Central memory CD8-positive, alpha-beta T cell (primary cell): ENCODE data around the gene PHOX2B.

Experiments
- ATAC-seq: fragments of 150-1000 bp; cut with Tn5 transposase; replicated peaks from 2 replicates; pipeline ENCODE4 v1.10.0; 2022; ENCODE audit warnings: mild to moderate bottlenecking, moderate FRiP score, moderate number of reproducible peaks; ENCODE audit not compliant: poor library complexity, severe bottlenecking; ENCODE audit errors: extremely low read depth
- DNase-seq, 2 donors: peaks; one replicate each; pipeline ENCODE4 v3.0.0; 2021; ENCODE audit warnings: low spot score in 2 of 2
- H3K27ac Mint-ChIP-seq: one replicate; pipeline ENCODE4 v1.8.0; 2022; ENCODE audit warnings: low read depth, mild to moderate bottlenecking, moderate library complexity, mixed read lengths
- H3K27me3 Mint-ChIP-seq: one replicate; pipeline ENCODE4 v1.8.0; 2022; ENCODE audit warnings: mixed read lengths
- H3K36me3 Mint-ChIP-seq: one replicate; pipeline ENCODE4 v1.8.0; 2022; ENCODE audit warnings: mild to moderate bottlenecking, moderate library complexity, mixed read lengths; ENCODE audit not compliant: insufficient read depth
- H3K4me1 Mint-ChIP-seq: one replicate; pipeline ENCODE4 v1.8.0; 2022; ENCODE audit warnings: mixed read lengths
- H3K4me3 Mint-ChIP-seq: one replicate; pipeline ENCODE4 v1.8.0; 2022; ENCODE audit warnings: mild to moderate bottlenecking, moderate library complexity, mixed read lengths
- H3K9me3 Mint-ChIP-seq: one replicate; pipeline ENCODE4 v1.8.0; 2022; ENCODE audit warnings: mixed read lengths

Gene PHOX2B

GRCh38 chr4:41757521-41758156 is 9.1 kb upstream of the PHOX2B start:
- Mint-ChIP-seq H3K9me3 (no peaks in the 10 kb centered on the region), H3K36me3 (no peaks in the 10 kb centered on the region), H3K4me1 (no peaks in the 10 kb centered on the region), H3K4me3 (no peak overlapping the region), H3K27me3 (peaks cover 59% of the 10 kb centered on the region), H3K27ac (no peak overlapping the region)
- DNase-seq (no peak), ATAC-seq (no peak)

DNA sequence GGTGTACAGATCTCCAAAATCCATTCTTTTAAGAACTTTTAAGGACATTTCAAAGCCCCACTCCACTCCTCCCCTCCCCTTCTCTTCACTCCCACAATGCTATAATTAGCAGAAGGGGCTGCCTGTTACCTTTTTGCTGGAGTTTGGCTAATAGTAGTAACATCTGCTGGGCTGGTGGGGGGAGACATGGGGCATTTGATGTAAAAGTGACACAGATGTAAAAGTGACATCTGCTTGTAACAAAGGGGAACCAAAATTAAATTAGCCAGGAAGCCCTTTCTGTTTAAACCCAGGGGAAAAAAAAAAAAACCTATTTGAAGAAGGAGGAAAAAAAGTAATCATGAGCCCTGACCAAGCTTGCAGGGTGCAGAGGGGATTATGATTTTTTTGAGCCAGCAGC is 5.4 kb upstream of the PHOX2B start:
- DNase-seq (no peak), ATAC-seq (no peak)
- H3K27ac Mint-ChIP-seq, result no peak overlapping the region
- no peaks in the 10 kb centered on the region for H3K9me3 Mint-ChIP-seq
- no peak overlapping the region for H3K4me3 Mint-ChIP-seq
- no peaks in the 10 kb centered on the region for H3K4me1 Mint-ChIP-seq
- peaks cover 74% of the 10 kb centered on the region for H3K27me3 Mint-ChIP-seq
- no peaks in the 10 kb centered on the region for H3K36me3 Mint-ChIP-seq

DNA sequence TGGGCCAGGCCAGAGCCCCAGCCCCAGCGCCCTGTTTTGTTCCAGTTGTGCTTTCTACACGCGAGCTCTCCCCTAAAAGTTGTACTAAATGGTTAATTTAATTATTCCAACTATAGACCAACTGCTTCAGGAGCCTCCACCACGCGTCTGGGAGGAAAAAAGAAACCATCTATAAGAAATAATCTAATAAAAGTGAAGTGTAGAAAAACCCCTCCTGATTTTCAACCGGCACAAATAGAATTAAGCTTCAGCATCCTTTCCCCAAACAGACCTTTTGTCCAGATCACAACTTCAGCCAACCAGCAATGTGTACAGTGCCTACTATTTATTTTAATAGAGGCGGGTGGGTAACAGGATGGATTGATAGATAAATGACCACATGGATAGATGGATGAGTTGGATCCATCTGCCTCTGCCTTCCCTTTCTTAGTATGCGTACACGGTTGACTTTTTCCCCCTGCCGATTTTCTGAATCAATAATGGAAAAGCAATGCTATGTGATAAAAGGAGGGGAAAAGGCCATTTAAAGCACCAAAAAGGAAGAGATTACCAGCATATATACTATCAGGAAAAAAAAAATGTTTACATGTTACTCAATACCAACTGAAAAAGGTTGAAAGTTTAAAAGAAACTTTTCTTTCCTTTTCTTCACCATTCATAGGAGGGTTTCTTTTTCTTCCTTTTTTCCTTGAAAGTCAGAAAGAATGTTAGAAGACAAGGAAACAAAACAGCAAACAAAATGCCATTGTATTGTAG is 3.7 kb upstream of the PHOX2B start:
- ATAC-seq, result no peak
- Mint-ChIP-seq H3K4me1 (no peaks in the 10 kb centered on the region), H3K27me3 (peaks cover 91% of the 10 kb centered on the region), H3K36me3 (no peaks in the 10 kb centered on the region), H3K9me3 (no peaks in the 10 kb centered on the region), H3K27ac (no peak overlapping the region), H3K4me3 (no peak overlapping the region)
- no peak for DNase-seq

GRCh38 chr4:41751449-41752061 is 3.0 kb upstream of the PHOX2B start:
- H3K27me3 Mint-ChIP-seq, result peaks cover 98% of the 10 kb centered on the region
- no peak overlapping the region for H3K4me3 Mint-ChIP-seq
- ATAC-seq, result no peak
- H3K36me3 Mint-ChIP-seq, result no peaks in the 10 kb centered on the region
- no peaks in the 10 kb centered on the region for H3K4me1 Mint-ChIP-seq
- H3K27ac Mint-ChIP-seq, result no peak overlapping the region
- no peak for DNase-seq
- H3K9me3 Mint-ChIP-seq, result no peaks in the 10 kb centered on the region

DNA sequence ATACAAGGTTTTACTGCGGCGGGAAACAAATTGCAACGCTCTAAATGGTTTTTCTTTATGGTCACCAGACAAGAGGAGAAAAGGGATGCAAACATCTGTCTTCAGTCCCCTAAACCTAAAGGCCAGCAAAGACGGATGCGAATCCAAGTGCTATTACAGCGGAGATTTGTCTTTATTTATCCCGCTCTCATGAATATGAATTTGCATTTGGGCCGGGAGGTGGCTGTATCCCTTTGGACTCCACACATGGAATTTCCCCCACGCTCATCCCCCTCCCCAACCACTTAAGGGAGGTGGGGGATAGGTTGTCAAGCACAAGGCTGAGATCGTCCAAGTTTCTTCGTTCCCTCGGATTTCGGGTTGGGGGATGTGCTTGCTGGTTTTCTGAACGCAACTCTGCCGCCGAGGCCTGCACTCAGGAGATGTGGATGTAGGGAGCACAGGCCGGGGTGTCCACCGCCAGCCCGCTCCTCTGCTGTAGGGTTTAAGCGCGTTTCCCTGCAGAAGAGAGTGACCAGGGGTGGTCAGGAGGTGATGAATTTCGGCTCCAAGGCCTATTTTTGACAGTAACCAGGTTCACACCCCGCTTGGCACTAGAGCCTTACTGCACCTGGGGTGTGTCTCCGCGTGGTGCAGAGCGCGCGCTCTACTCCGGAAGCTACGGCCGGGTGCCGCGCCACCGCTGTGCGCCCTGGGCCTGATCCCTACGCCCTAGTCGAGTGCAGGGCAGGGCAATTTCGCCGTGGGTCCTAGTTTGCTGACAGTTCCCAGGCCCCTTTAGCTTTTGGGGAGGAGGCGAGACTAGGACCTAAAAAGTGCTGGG is 2.3 kb upstream of the PHOX2B start:
- ATAC-seq (no peak), DNase-seq (no peak)
- H3K27me3 Mint-ChIP-seq, result peaks cover 100% of the 10 kb centered on the region
- H3K4me1 Mint-ChIP-seq, result no peaks in the 10 kb centered on the region
- no peak overlapping the region for H3K27ac Mint-ChIP-seq
- H3K36me3 Mint-ChIP-seq, result no peaks in the 10 kb centered on the region
- H3K9me3 Mint-ChIP-seq, result no peaks in the 10 kb centered on the region
- no peak overlapping the region for H3K4me3 Mint-ChIP-seq

- Mint-ChIP-seq H3K9me3 (no peaks in the 10 kb centered on the region), H3K36me3 (no peaks in the 10 kb centered on the region), H3K27ac (no peak overlapping the region), H3K4me1 (no peaks in the 10 kb centered on the region), H3K4me3 (no peak overlapping the region), H3K27me3 (peaks cover 99% of the 10 kb centered on the region)
- DNase-seq (no peak), ATAC-seq (no peak)
Measured at GRCh38 chr4:41750121-41750625, 1.6 kb upstream of the PHOX2B start.

GRCh38 chr4:41749631-41750039 is 1.1 kb upstream of the PHOX2B start:
- Mint-ChIP-seq H3K27me3 (peaks cover 99% of the 10 kb centered on the region), H3K9me3 (peaks cover under 1% of the 10 kb centered on the region), H3K4me1 (no peaks in the 10 kb centered on the region), H3K36me3 (no peaks in the 10 kb centered on the region), H3K4me3 (no peak overlapping the region), H3K27ac (no peak overlapping the region)
- DNase-seq (no peak), ATAC-seq (no peak)

DNA sequence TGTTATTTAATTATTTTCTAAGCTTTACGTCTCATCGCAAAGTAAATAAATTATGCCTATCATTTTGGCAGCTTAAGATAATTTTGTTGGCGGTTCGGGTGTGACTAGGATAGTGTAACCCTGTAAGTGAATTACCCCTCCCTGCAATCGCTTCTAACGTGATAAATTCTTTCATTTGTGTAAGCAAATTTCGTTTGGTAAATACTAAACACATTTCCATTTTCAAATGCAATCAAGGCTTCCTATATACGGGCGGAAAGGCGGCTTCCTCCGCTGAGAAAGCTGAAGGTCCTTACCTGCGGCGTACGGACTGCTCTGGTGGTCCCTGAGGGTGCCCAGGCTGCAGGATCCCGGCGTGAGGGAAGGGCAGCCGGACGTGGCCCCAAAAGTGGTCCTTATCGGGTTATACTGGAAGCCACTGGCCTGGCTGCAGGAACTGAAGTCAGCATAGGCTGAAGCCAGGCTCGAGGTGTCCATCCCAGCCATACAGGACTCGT is 403 bp downstream of the PHOX2B start:
- Mint-ChIP-seq H3K27me3 (peaks cover 93% of the 10 kb centered on the region), H3K4me3 (no peak overlapping the region), H3K9me3 (peaks cover 7% of the 10 kb centered on the region), H3K36me3 (no peaks in the 10 kb centered on the region), H3K4me1 (no peaks in the 10 kb centered on the region), H3K27ac (no peak overlapping the region)
- ATAC-seq, result no peak
- DNase-seq, result no peak

DNA sequence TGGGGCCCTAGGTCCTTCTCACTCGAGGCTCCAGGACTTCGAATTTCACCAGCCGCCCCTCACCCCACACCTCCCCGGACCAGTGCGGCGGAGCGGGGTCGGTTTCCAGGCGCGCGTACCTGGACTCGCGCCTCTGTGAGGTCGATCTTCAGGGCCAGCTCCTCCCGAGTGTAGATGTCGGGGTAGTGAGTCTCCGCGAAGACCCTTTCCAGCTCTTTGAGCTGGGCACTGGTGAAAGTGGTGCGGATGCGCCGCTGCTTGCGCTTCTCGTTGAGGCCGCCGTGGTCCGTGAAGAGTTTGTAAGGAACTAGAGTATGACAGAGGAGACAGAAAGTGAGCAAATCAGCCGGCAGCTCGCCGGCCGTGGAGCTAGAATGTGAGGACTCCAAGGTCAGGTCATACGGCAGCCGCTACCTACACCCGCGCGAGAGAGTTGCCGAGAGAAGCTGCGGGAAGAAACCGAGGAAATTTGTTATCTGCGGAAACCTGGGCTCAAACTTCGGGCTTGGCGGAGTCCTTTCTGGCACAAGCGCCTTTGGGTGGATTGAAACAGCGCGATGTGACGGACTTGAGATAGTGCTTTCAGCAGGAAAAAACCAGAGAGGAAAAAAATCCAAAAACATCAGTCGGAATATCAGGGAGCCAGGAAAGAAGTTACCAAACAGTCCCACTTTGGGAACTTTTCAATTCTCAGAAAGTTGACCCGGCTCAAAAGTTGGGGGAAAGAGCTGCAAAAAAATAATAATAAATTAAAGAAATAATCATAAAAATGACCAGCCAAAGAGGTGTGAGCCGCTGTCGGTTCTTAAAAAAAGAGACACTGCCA is 1.1 kb downstream of the PHOX2B start:
- ATAC-seq, result no peak
- H3K27me3 Mint-ChIP-seq, result peaks cover 87% of the 10 kb centered on the region
- H3K27ac Mint-ChIP-seq, result no peak overlapping the region
- no peak overlapping the region for H3K4me3 Mint-ChIP-seq
- DNase-seq, result no peak
- H3K36me3 Mint-ChIP-seq, result no peaks in the 10 kb centered on the region
- no peaks in the 10 kb centered on the region for H3K4me1 Mint-ChIP-seq
- peaks cover 7% of the 10 kb centered on the region for H3K9me3 Mint-ChIP-seq

GRCh38 chr4:41746440-41747229 is 1.9 kb downstream of the PHOX2B start:
- Mint-ChIP-seq H3K4me3 (no peak overlapping the region), H3K27me3 (peaks cover 86% of the 10 kb centered on the region), H3K9me3 (peaks cover 7% of the 10 kb centered on the region), H3K27ac (no peak overlapping the region), H3K4me1 (no peaks in the 10 kb centered on the region), H3K36me3 (no peaks in the 10 kb centered on the region)
- DNase-seq (no peak), ATAC-seq (no peak)

GRCh38 chr4:41746025-41746439 is 2.5 kb downstream of the PHOX2B start:
- no peak for ATAC-seq
- Mint-ChIP-seq H3K27me3 (peaks cover 82% of the 10 kb centered on the region), H3K4me1 (no peaks in the 10 kb centered on the region), H3K36me3 (no peaks in the 10 kb centered on the region), H3K27ac (no peak overlapping the region), H3K4me3 (no peak overlapping the region), H3K9me3 (peaks cover 7% of the 10 kb centered on the region)
- no peak for DNase-seq
